Stimulated activated CD8-positive, alpha-beta memory T cell treated with anti-CD3 and anti-CD28 coated beads, Interleukin-7, amount 100 ng/mL, for 24 hours (primary cell): ENCODE results near the gene SP9.
"Not testable (repeated sequence)": the region's sequence is repeated elsewhere in the genome, so short reads cannot be mapped to it uniquely, and the experiment has no call there.

Experiments used
- DNase-seq: peaks from one replicate; pipeline ENCODE4 v3.0.0-alpha.2; 2020; ENCODE audit warnings: low read depth

The SP9 gene

DNA sequence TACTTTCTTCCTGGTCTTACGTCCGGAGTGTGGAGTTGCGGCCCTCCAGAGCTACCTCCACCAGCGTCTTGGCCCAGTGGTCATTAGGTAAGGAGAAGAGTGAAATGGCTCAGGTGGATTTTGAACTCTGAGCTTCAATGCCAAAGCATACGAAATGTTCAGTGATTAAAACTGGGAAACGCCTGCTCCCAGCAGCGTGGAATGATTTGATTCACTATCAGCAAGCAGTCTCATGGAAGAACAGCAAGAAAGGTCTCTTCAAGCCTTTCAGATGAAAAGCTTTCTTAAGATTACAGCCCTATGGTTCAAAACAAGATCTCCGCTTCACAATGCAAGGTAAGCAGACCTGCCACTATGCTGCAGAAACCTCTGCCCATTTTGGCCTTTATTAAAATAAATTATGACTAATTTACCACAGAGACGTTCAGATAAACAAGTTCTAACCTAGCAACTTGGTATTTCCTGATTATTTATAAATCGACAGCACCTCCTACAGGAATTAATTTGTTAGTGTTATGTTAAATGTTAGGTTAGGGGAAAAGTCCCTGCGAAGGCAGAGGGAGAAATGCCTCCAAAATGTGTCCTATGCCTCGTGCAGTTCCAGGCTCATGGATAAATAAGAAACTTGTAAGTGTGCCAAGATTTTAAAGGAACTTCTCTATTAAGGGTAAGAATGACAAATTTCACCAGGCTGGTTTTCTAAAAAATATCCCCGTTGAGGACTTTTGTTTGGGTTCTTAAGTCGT, 10.1 kb downstream of the SP9 start:
- no peak for DNase-seq

DNA sequence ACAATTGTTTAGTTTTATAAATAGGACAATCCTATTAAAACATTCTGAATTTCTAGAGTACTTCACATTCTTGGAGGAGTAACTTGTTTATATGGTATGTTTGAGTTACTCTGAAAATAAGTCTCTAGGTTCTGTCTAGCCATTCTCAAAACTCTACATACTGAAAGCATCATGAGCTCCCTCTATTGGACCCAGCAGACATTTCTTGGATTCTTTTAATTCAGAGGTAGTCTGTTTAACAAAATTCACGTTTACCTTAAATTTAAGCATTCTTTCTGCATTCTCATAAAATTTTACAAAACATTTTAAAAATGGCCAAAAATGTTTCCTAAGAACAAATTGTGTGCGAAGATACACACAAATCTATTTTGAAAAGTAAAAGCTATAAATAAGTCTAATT, 15.3 kb downstream of the SP9 start:
- DNase-seq = no peak

DNA sequence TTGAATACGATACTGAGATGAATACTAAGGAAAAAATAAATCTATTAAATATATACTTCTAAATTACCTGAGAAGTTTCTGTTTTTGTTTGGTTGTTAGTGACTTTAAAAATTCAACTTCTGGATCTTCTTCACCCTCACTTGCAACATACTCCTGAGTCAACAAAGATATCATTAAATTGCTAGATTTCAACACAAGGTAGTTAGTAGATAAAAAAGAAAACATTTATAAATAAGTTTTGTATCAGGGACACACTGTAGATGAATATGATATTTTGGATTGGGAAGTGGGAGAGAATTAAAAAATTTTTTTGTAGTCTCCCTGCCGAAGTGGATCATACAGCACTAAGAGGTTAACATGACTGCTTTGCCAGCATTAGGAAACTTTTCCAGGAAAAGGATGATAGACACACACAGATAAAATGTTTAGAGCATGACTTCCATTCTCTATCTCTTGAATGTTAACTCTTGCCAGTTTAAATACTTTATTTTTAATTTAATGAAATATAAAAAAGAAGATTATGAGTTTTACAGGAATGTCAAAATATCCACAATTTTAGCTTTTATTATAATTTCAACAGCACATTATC, 15.9 kb downstream of the SP9 start:
- DNase-seq = no peak

DNA sequence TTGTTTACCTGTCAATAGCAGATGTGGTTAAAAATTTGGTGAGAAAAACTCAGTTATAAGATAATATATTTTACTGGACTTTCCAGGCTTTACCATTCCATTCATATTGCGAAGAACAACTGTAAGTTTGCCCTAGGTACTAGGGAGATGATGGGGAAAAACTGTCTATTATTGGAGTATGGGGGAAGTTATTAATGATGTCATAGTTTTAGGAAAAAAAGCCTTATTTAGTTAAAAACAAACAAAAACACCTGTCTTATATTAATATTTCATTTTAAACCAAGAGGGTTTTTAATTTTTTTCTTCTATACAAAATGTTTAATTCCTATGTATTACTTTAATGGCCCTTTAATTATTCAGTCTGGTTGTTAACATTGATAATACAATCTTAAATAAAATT, 18.2 kb downstream of the SP9 start:
- no peak for DNase-seq

DNA sequence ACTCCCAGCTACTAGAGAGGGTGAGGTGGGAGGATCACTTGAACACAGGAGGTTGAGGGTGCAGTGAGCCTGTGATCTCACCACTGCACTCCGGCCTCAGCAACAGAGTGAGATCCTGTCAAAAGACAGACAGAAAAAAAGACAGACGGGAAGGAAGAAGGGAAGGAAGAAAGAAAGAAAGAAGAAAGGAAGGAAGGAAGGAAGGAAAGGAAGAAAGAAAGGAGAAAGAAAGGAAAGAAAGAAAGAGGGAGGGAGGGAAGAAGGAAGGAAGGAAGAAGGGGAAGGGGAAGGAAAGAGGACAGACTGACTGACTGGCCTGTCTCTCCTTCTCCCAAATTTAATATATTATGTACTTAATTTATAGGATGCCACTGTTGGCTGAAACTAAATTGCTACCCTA, 21.6 kb downstream of the SP9 start:
- no peak for DNase-seq

DNA sequence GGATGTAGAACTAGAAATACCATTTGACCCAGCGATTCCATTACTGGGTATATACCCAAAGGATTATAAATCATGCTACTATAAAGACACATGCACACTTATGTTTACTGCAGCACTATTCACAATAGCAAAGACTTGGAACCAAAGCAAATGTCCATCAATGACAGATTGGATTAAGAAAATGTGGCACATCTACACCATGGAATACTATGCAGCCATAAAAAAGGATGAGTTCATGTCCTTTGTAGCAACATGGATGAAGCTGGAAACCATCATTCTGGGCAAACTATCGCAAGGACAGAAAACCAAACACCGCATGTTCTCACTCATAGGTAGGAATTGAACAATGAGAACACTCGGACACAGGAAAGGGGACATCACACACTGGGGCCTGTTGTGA, 24.9 kb downstream of the SP9 start:
- not testable (repeated sequence) for DNase-seq

DNA sequence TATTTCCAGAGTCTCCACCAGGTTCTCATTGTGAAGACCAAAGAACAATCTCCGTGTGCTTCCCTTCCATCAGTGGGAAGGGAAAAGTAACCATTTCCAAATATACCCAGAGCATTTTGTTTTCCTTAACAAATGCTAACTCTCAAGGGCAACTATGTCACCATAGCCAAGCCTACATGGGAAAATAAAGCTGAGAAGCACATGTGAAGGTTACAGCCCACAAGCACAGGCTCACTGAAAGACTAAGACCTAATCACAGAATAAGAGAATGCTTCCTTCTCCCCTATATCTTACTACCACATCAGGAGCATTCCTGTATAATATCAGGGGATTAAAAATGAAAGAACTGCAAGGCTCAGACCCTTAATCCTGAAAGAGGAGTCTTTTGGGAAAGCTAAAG, 28.2 kb downstream of the SP9 start:
- no peak for DNase-seq

DNA sequence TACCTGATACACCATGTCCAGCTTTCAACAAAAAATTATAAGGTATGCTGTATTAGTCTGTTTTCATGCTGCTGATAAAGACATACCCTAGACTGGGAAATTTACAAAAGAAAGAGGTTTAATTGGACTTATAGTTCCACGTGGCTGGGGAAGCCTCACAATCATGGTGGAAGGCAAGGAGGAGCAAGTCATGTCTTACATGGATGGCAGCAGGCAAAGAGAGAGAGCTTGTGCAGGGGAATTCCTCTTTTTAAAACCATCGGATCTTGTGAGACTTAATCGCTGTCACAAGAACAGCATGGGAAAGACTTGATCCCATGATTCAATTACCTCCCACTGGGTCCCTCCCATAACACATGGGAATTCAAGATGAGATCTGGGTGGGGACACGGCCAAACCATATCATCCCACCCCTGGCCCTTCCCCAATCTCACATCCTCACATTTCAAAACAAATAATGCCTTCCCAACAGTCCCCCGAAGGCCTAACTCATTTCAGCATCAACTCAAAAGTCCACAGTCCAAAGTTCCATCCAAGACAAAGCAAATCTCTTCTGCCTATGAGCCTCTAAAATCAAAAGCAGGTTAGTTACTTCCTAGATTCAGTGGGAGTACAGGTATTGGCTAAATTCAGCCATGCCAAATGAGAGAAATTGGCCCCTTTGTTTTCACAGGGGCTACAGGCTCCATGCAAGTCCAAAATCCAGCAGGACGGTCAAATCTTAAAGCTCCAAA, 28.9 kb downstream of the SP9 start:
- DNase-seq = not testable (repeated sequence)

DNA sequence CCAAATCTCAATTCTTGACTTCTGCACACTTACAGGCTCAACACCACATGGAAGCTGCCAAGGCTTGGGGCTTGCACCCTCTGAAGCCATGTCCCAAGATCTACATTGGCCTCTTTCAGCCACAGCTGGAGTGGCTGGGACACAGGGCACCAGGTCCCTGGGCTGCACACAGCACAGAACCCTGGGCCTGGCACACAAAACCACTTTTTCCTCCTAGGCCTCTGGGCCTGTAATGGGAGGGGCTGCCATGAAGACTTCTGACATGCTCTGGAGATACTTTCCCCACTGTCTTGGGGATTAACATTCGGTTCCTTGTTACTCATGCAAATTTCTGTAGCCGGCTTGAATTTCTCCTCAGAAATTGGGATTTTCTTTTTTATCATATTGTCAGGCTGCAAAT, 29.9 kb downstream of the SP9 start:
- no peak for DNase-seq

DNA sequence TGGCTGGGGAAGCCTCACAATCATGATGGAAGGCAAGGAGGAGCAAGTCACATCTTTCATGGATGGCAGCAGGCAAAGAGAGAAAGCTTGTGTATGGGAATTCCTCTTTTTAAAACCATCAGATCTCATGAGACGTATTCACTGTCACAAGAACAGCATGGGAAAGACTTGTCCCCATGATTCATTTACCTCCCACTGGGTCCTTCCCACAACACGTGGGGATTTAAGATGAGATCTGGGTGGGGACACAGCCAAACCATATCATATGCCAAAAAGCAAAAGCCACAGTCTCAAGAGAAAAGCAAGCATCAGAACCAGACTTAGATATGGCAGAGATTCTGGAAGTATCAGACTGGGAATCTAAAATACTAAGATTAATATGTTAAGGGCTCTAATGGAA, 30.8 kb downstream of the SP9 start:
- no peak for DNase-seq

DNA sequence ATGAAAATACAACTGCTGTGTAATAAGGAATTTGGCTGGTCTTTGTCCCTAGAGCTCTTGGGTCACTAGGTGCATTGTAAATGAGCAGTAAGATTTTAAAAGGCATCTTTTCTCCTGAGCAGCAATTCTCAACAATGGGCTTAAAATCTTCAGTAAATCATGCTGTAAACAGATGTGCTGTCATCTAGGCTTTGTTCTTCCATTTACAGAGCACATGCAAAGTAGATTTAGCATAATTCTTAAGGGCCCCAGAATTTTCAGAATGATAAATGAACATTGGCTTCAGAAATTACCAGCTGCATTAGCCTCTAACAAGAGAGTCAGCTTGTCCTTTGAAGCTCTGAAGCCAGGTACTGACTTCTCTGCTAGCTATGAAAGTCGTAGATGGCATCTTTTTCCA, 33.9 kb downstream of the SP9 start:
- DNase-seq = no peak

DNA sequence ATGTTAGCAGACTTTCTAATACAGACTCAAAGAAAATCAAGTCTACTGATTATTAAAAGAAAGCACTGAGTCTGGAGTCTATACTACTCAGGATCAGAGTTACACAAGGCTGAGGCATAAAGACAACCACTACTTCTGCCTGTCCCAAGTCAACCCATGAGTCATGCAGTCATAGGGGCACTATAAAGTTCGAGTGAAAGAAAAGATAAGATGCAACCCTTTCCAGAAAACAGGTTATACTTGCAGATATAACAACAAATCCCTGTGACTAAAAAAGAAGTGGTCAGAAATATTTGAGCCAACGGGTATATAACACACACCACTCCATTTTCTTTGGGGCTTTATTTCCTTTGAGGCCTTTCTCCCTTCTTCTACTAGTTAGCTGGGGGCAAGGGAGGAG, 42.2 kb downstream of the SP9 start:
- DNase-seq = no peak

DNA sequence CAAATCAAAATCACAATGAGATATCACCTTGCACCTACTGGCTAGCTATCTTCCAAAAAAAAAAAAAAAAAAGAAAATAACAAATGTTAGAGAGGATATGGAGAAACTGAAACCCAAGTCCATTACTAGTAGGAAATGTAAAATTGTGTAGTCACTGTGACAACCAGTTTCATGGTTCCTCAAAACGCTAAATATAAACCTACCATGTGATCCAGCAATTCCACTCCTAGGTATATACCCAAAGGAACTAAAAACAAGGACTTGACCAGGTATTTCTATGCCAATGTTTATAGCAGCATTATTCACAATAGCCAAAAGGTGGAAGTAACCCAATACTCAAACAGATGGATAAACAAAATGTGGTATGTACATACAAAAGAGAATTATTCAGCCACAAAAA, 49.0 kb downstream of the SP9 start:
- no peak for DNase-seq

DNA sequence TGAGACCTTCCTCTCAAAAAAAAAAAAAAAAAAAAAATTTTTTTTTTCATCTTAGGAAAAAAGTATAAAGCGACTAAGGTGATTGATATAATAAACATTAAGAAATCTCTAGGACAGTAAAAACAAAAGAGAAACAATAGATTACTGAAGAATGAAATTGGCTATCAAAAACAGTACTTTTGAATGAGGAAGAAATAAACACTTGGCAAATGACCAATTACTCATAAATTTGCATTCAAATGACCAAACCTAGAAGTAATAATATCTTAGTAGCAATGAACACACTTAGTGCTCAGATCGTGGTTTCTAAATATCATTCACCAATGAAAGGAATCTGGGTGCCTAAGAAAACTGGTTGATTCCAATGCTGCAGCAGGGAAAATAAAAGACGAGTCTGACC, 50.4 kb downstream of the SP9 start:
- DNase-seq = no peak
